Kidney (tissue), 14 donors: ENCODE results near the gene GPATCH8. TPM values are rescaled to one million over a fixed set of nuclear protein-coding genes. Genes with fewer than 3 reads are reported as not detected.

Experiments used
- DNase-seq, 5 donors: peaks; one replicate each; pipeline ENCODE4 v3.0.0-alpha.2; 2013 to 2020
- FAIRE-seq: peaks from 2 replicates; lab custom pipeline; 2012; peaks lifted over from hg19 to GRCh38; lab: Jason Lieb, UNC
- H3K27ac ChIP-seq, 2 donors: one replicate each; pipeline ENCODE4 v1.7.0; 2013; ENCODE audit warnings: low read depth in 2 of 2, low read length in 2 of 2, inconsistent platforms in 1 of 2
- H3K27me3 ChIP-seq: one replicate; pipeline ENCODE4 v1.7.1; 2013; ENCODE audit warnings: low read length, inconsistent platforms; ENCODE audit not compliant: control insufficient read depth, insufficient read depth
- H3K36me3 ChIP-seq, 3 donors: one replicate each; pipeline versions ENCODE4 v1.7.0 to v1.7.1; 2013; ENCODE audit warnings: low read length in 3 of 3, control low read depth in 1 of 3, inconsistent platforms in 1 of 3; ENCODE audit not compliant: insufficient read depth in 3 of 3, control insufficient read depth in 2 of 3
- H3K4me1 ChIP-seq, 3 donors: one replicate each; pipeline versions ENCODE4 v1.7.0 to v1.7.1; 2013; ENCODE audit warnings: low read length in 3 of 3, inconsistent platforms in 1 of 3, low read depth in 1 of 3; ENCODE audit not compliant: control insufficient read depth in 2 of 3, insufficient read depth in 2 of 3
- H3K4me3 ChIP-seq, 3 donors: one replicate each; pipeline versions ENCODE4 v1.7.0 to v1.8.1; 2013; ENCODE audit warnings: low read length in 3 of 3, control low read depth in 1 of 3, inconsistent platforms in 1 of 3
- H3K9ac ChIP-seq, 3 donors: one replicate each; pipeline versions ENCODE4 v1.7.0 to v1.7.1; 2013; ENCODE audit warnings: low read length in 3 of 3, control low read depth in 1 of 3, inconsistent platforms in 1 of 3
- H3K9me3 ChIP-seq, 3 donors: one replicate each; pipeline versions ENCODE4 v1.7.0 to v1.7.1; 2013; ENCODE audit warnings: low read length in 3 of 3, control low read depth in 1 of 3, inconsistent platforms in 1 of 3; ENCODE audit not compliant: control insufficient read depth in 2 of 3, insufficient read depth in 1 of 3
- intact Hi-C: fragments of 100-400 bp; cut with DNase I; formaldehyde crosslinking; loops from one replicate; pipeline ENCODE4 v1.11.1; 2022
- polyA plus RNA-seq: library from polyadenylated mRNA; stranded (reverse); fragments of 350-450 nt; fragmentation: Illumina TruSeq; extraction: RNeasy Lipid Tissue Mini Kit (QIAGEN cat#74804); gene quantifications from one replicate; pipeline ENCODE4 v1.2.3, GENCODE V29; 2014; ENCODE audit warnings: low read depth, low replicate concordance; ENCODE audit not compliant: insufficient read depth
- total RNA-seq: library from RNA; stranded (reverse); fragmentation: NEBNext Ultra II Directional; extraction: Animal tissue kit (Norgen Biotek cat#: 25700); gene quantifications from one replicate; pipeline ENCODE4 v1.2.1, GENCODE V29; 2021
- TF ChIP-seq, protein P1 (sequence below): IDR thresholded peaks from 3 replicates; pipeline ENCODE4 v1.5.1; 2012; ENCODE audit warnings: mild to moderate bottlenecking, moderate library complexity, borderline replicate concordance; ENCODE audit not compliant: insufficient read depth; ENCODE audit errors: extremely low read depth
- donor health status: control.
- donor health status: control.
- donor health status: control.
- donor health status: control.
- donor health status: control.
- donor health status: DM: yes; HTN: yes; CAD: no.
- donor health status: Normal renal cell carcinoma (clear cell type).

The GPATCH8 gene
- total and polyA plus RNA-seq, 2 donors from 2014 or later = 3.5 to 47.0 TPM

DNA sequence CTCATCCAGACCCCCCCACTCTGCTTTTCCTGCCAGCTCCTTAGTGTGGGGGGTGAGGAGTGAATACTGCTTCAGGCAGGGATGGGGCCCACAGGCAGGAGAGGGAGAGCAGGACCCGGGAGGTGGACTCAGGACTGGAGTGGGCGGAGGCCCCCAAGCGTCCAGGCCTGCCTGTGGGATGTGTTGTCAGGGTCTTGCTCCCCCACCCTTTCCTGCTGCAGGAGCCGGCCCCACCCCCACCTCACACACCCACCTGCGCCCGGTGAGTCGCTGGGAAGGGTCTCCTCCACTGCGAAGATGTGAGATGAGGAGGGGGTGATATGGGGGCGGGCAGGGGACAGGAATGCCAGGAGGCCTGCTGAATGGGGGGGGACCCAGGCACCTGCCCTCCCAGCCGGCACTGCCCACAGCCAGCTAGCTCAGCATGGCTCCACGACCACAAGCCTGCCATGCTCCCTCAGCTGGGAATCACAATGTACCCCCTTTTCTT is 140.7 kb downstream of the GPATCH8 start:
- intact Hi-C loops = no loop called here
- DNase-seq = peak in 4 of 5 donors; percentile 59 to 73 (median 66)
- no peak for FAIRE-seq
- H3K27ac ChIP-seq = no peak overlapping the region
- H3K27me3 ChIP-seq = no peaks in the 10 kb centered on the region
- peaks cover 5 to 9% (median 5%) of the 10 kb centered on the region in 3 donors for H3K4me1 ChIP-seq
- TF ChIP-seq, protein P1, sequence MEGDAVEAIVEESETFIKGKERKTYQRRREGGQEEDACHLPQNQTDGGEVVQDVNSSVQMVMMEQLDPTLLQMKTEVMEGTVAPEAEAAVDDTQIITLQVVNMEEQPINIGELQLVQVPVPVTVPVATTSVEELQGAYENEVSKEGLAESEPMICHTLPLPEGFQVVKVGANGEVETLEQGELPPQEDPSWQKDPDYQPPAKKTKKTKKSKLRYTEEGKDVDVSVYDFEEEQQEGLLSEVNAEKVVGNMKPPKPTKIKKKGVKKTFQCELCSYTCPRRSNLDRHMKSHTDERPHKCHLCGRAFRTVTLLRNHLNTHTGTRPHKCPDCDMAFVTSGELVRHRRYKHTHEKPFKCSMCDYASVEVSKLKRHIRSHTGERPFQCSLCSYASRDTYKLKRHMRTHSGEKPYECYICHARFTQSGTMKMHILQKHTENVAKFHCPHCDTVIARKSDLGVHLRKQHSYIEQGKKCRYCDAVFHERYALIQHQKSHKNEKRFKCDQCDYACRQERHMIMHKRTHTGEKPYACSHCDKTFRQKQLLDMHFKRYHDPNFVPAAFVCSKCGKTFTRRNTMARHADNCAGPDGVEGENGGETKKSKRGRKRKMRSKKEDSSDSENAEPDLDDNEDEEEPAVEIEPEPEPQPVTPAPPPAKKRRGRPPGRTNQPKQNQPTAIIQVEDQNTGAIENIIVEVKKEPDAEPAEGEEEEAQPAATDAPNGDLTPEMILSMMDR = no peak
- peak overlapping the region in 2 of 3 donors; percentile 54 to 60 for H3K4me3 ChIP-seq
- no peaks in the 10 kb centered on the region for H3K9me3 ChIP-seq
- H3K36me3 ChIP-seq = no peaks in the 10 kb centered on the region
- H3K9ac ChIP-seq = peak overlapping the region in 1 of 3 donors; percentile 3

DNA sequence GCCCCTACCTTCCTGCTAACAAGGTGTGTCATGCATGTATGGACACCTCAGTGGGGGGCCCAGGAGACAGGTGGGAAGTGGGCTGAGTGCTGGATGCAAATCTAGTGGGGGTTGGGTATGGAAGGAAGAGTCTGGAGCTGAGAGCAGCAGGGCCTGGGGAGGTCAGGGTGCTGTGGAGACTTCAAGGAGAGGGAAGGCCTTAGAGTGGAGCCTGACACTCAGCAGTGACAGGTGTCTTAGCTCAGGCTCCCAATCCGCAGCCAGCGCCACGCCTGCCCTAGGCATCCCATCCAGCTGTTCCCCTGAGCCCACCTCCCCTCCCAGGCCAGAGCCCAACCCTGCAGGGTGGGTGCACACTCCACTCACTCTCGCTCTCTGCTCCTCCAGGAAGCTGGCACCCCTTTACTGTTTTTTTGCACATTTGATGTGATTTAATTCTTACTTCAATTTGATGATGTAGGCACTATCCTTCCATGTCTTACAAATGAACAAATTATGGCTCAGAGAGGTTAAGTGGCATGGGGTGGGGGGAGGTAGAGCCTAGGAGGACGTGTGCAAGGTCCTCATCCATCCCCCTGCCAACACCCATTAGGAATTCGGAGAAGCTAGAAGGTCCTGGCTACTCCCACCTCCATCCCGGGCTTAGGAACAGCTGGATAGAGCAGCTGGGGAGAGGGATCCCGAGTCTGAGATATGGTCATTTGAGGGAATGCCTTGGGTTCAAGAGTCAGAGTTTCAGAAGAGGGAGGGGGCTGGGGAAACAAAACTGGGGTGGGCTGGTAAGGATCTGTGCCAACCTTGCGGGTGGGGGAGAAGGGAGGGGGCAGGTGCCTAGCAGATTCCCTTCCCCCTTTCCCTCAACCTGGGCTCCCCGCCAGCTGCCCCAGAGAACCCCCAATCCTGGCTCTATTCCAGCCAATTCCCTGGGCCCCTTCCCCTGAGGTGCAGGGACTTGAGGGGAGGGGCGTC is 141.6 kb downstream of the GPATCH8 start:
- no peak overlapping the region for H3K9ac ChIP-seq
- FAIRE-seq = no peak
- no peaks in the 10 kb centered on the region for H3K27me3 ChIP-seq
- TF ChIP-seq, protein P1 = no peak
- H3K4me3 ChIP-seq = peak overlapping the region in 1 of 3 donors; percentile 18
- H3K9me3 ChIP-seq = no peaks in the 10 kb centered on the region
- H3K4me1 ChIP-seq = peaks cover 5 to 9% (median 5%) of the 10 kb centered on the region in 3 donors
- intact Hi-C loops = no loop called here
- DNase-seq = peak in 4 of 5 donors; percentile 51 to 78 (median 66)
- no peaks in the 10 kb centered on the region for H3K36me3 ChIP-seq
- no peak overlapping the region for H3K27ac ChIP-seq

DNA sequence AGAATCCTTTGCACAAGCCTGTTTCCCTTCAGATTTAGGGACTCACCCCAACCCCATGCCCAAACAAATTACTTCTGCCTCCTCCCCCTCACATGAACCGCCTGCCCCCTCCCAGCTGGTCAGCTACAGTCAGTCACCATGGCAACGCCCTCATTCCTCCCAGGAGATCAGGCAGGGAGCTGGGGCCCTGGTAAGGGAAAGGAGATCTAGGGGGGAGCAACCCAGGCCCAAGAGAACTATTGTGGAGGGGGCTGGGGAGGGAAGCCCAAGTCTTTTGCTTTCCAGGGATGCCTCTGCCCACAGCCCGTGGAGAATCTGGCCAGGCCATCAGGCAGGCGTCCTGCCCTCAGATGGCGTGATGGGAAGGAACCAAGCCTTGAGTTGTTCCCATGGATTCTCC is 142.4 kb downstream of the GPATCH8 start:
- peak; percentile 85 to 96 (median 93) for DNase-seq

More for the DNA sequence above, 142.4 kb downstream of the GPATCH8 start:
- intact Hi-C loops = no loop called here
- TF ChIP-seq, protein P1 = no peak
- Histone ChIP-seq H3K4me1 (peaks cover 5 to 9% (median 5%) of the 10 kb centered on the region in 3 donors), H3K9me3 (no peaks in the 10 kb centered on the region), H3K9ac (no peak overlapping the region), H3K27me3 (no peaks in the 10 kb centered on the region), H3K36me3 (no peaks in the 10 kb centered on the region), H3K4me3 (no peak overlapping the region), H3K27ac (no peak overlapping the region)
- no peak for FAIRE-seq
